ENCODE results near the gene ADGRL3.

DNA sequence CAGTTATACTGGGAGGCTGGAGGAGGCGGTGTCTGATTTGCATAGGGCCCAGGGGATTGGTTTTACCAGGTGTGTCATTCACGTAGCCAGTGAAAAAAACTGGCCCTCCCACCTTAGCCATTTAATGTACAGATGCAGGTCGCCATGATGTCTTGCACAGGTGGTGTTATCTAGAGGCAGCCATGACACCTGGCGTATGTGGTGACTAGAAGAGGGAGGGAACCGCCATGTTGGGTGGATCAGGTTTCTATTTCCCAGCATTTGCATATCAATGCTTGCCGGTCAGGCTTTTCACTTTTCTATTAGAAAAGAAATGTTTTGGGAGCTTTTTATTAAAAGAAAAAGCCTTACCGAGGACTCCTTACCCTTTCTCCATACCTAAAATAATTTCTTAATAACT lies 523.4 kb downstream of the ADGRL3 start:
- TF ChIP-seq, protein P1, sequence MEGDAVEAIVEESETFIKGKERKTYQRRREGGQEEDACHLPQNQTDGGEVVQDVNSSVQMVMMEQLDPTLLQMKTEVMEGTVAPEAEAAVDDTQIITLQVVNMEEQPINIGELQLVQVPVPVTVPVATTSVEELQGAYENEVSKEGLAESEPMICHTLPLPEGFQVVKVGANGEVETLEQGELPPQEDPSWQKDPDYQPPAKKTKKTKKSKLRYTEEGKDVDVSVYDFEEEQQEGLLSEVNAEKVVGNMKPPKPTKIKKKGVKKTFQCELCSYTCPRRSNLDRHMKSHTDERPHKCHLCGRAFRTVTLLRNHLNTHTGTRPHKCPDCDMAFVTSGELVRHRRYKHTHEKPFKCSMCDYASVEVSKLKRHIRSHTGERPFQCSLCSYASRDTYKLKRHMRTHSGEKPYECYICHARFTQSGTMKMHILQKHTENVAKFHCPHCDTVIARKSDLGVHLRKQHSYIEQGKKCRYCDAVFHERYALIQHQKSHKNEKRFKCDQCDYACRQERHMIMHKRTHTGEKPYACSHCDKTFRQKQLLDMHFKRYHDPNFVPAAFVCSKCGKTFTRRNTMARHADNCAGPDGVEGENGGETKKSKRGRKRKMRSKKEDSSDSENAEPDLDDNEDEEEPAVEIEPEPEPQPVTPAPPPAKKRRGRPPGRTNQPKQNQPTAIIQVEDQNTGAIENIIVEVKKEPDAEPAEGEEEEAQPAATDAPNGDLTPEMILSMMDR (IDR thresholded peaks at IDR 0.05; ENCODE audit: borderline replicate concordance, extremely low read depth, low read length, poor library complexity, severe bottlenecking): no peak
- TF ChIP-seq EZH2 (IDR thresholded peaks at IDR 0.05; ENCODE audit: borderline replicate concordance, low read depth, low read length, severe bottlenecking): no peak
